Activated CD8-positive, alpha-beta memory T cell treated with anti-CD3 and anti-CD28 coated beads, Interleukin-2, amount 50 U/mL, for 4 hours (primary cell): ENCODE measurements around the gene HMGB3.
"Not testable (repeated sequence)": the region's sequence is repeated elsewhere in the genome, so short reads cannot be mapped to it uniquely, and the experiment has no call there.

Source experiments
- DNase-seq: peaks from one replicate; pipeline ENCODE4 v3.0.0-alpha.2; 2020

HMGB3 gene

DNA sequence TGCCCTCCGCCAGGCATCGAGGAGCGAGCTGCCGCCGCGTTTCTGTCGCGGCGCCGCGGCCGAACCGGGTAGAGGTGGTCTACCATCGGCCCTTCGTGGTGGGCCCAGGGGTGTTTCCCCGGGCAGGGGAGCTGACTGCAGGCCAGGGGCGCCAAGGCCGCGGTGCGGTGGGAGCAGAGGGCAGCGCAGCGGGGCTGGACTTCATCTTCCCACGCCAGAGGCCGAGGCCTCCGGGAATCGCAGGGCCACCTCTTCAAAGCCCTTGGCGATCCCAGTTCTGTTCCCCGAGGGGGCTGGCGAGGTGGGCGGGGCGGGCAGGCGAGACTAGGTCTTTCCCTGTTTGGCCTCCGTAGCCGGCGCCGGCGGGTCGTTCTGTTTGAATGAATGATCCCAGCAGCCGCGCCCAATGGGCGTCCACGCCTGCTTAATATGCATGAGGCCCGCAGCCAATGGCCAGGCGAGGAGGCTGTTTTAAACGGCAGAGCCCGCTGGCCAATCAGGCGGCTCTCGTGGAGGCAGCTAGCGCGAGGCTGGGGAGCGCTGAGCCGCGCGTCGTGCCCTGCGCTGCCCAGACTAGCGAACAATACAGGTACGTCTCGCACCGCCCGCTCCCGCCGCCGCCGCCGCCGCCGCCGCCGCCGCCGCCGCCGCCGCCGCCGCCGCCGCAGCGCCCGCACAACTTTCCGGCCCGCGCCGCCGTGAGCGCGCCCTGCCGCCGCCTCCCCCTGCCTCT is at the start of gene HMGB3:
Gene HMGB3 (plus strand): TSS at position 548 of the 733 bp plus-strand sequence. CDS start 2,265 bp downstream, outside the sequence.
- peak; percentile 62 for DNase-seq

DNA sequence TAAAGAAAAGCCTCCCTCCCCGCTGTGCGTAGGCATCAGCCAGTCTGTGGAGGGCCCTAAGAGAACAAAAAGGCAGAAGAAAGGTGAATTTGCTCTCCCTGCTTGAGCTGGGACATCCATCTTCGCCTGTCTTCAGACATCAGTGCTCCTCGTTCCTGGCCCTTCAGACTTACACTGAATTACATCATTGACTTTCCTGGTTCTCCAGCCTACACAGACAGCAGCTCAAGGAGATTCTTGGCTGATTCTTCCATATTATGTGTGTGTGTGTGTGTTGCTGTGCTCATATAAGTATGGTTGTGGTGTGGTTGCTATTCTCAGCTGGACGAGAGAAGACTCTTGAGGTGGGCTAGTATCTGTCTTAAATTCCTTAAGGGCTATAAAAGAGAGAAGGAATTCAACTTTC is 49.2 kb upstream of the HMGB3 start:
- DNase-seq: no peak

- no peak for DNase-seq
Observed at GRCh38 chrX:150934453-150934852, 48.7 kb upstream of the HMGB3 start.

DNA sequence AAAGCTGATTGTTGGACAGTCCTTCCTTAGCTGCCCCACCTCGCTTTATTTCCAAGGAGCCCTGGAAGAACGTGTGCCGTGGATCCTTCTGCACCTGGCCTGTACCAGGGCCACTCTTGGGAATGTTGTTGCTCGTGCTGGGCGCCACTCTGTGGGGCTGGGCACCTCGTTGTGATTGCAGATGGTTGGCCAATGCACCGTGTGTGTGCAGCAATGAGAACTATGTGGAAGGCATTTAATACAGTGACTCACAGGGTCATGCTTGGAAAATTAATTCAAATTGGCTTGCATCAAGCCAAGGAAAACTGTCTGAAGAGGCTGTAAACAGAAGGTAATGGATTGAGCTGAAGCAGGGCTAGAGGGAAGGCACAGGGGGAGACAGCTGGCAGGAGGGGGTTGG is 47.7 kb upstream of the HMGB3 start:
- no peak for DNase-seq

- no peak for DNase-seq
Observed at GRCh38 chrX:150936556-150936955, 46.6 kb upstream of the HMGB3 start.

- no peak for DNase-seq
Observed at GRCh38 chrX:150940844-150941495, 42.2 kb upstream of the HMGB3 start.

DNA sequence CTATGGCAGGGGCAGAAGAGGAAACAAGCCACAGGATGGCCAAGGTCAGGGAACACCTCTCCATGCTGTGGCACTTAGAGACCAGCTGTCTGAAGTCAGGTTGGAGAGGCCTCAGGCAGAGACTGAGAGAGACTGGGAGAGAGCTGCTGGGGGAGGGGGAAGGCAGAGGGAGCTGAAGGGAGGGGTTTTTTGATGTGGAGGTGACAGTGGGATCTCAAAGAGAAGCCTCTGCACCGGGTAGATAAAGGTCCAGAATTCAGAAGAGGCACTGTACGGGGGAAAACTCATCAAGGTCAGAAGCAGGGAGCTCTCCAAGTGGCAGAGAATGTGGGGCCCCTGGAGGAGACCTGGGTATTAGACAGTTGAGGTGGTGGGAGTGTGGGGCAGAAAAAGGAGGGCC is 41.6 kb upstream of the HMGB3 start:
- no peak for DNase-seq

- no peak for DNase-seq
Observed at GRCh38 chrX:150942942-150943594, 40.1 kb upstream of the HMGB3 start.

DNA sequence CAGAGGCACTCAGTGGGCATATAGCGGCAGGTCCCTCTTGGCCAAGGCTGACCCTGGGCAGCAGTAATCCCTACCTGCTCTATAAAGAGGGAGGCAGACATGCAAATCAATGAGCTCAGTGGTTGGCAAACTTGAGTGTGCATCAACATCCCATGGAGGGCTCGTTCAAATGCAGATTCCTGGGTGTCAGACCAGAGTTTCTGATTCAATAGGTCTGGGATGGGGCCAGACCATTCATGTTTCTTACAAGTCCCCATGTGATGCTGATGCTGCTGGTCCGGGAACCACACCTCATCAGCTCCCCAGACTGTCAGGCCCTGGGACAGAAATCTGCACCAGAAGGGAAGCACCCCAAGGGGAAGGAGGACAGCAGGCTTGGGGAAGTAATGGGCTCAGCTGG is 38.9 kb upstream of the HMGB3 start:
- no peak for DNase-seq

DNA sequence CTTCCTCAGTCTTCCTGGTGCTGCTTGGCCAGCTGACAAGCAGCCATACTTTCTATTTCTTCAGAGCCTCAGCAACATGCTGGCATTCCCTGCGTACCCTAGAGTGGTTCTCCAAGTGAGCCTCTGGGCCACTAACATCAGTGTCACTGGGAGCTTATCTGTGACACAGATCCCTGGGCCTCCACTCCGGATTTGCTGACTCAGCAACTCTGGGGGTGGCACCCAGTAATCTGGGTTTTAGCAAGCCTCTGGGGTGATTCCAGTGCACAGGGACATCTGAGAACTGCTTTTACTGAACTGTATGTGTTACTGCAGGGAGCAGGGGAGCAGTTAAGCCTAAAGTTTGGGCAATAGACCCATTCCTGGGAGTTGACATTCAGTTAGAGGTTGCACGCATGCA is 28.2 kb upstream of the HMGB3 start:
- no peak for DNase-seq

- no peak for DNase-seq
Observed at GRCh38 chrX:150955590-150955989, 27.5 kb upstream of the HMGB3 start.

DNA sequence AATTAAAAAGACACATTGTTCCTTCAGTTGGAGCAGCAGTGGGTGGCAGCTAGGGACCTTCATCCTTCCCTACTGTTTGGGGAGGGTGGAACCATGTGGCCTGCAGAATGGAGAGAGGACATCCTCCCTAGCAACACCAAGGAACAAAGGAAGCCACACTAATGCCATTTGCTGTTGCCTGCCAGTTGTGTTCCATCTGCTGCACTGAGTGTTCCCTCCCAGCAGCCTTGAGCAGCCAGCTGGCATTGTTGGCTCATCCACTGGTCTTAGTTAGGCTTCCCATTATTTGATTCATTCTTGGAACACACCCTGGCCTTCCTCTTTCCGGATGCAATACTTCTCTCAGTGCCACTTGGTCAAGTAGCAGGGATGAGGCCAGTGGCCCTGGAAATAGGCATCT is 25.0 kb upstream of the HMGB3 start:
- no peak for DNase-seq

DNA sequence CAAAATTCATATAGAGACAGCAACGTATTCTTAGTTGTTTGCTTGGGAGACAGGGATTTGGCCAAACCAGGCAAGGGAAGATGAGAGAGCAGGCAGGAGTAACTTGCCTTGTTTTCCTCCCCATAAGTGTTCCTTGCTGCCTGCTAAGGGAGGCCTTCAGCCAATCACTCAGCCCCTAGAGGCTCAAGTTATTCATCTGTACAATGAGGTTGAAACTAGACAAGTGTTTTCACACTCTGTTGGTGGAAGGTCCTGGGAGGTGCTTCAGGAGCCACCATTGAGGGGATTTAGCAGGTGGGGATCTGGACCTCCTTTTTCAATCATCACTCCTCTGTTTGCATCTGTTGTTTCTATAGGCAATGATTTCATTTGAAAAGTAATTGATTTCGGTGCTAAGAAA is 23.6 kb upstream of the HMGB3 start:
- no peak for DNase-seq

DNA sequence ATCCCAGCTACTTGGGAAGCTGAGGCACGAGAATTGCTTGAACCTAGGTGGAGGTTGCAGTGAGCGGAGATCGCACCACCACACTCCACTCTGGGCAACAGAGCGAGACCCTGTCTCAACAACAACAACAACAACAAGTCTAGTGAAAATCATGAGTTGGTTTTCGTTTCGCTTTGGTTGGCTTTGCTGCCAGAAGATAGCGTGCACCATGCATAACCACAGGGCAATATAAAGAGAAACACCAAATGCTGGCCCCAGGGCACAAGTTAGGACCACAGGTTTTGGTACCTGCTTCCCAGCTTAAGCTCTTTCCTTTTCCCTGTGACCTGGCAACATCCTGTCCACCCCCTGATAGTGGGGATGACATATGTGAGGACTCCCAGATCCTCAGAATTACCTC is 21.5 kb upstream of the HMGB3 start:
- no peak for DNase-seq

- not testable (repeated sequence) for DNase-seq
Observed at GRCh38 chrX:150964416-150964815, 18.7 kb upstream of the HMGB3 start.

GRCh38 chrX:150966235-150966634 is 16.9 kb upstream of the HMGB3 start:
- no peak for DNase-seq

DNA sequence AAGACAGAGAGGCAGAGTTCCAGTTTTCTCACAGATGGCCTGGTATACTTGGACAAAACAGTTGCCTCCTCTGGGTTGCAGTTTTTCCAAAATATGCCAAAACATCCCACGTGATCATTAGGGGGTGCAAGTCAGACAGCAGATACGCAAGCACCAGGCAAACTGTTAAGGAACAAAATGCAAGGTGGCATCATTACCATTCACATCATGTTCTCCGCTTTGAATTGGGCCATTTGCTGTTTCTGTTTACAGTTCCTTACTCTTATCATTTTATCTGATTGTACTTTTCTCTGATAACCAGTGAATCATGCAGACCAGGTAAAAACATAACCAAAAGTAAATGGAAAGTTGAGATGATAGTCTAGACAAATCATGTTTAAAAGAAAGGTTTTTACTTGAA is 16.4 kb upstream of the HMGB3 start:
- no peak for DNase-seq

DNA sequence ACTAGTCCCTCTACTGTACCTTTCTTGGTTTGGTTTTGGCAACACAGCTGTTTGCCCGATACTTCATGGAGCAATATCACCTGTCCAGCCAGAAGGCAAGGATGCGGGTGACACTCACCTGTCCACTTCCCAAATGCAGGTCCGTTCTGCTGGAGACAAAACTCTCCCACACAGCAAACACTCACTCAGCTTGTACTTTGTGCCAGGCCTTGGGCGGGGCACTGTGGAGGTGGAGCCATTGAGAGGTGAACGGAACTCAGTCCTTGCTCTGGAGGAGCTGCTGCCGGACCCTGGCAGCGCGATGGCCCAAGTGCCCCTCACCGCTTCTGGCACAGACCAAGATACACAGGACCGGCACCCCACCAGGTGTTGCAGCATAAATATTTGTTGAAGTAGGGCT is 15.3 kb upstream of the HMGB3 start:
- no peak for DNase-seq

- DNase-seq: no peak
Observed at GRCh38 chrX:150968862-150969720, 14.0 kb upstream of the HMGB3 start.

- DNase-seq: no peak
Observed at GRCh38 chrX:150972450-150972849, 10.7 kb upstream of the HMGB3 start.

GRCh38 chrX:150975655-150976390 is 7.3 kb upstream of the HMGB3 start:
- no peak for DNase-seq

GRCh38 chrX:150977411-150978162 is 5.5 kb upstream of the HMGB3 start:
- DNase-seq: no peak
